HepG2 (cell line): Measurements from ENCODE around the gene SEMA4C. TPM values are rescaled to one million over a fixed set of nuclear protein-coding genes. Genes with fewer than 3 reads are reported as not detected.

Experiments used
- ATAC-seq: fragments of 200-7000 bp; cut with Tn5 transposase; 3 replicates; pipeline ENCODE4 v1.9.1; 2020; ENCODE audit warnings: mild to moderate bottlenecking, moderate library complexity
- BruUV-seq: library from RNA; stranded (reverse); fragments of 400-500 nt; replicated peaks from 2 replicates; lab custom pipeline; 2021; lab: Mats Ljungman, UMichigan
- CTCF ChIA-PET: fragments of 300-600 bp; formaldehyde crosslinking; extraction: SDS; loops from one replicate; lab custom pipeline; 2021; ENCODE audit warnings: low total read pairs, inconsistent platforms, low intra/inter-chr PET ratio; lab: Yijun Ruan, JAX
- POLR2A ChIA-PET: fragments of 350-600 bp; sonication (Branson Sonifier 250); formaldehyde crosslinking; loops from one replicate; lab custom pipeline; 2020; ENCODE audit warnings: antibody characterized with exemption, inconsistent platforms; lab: Yijun Ruan, JAX
- DNase-seq: peaks from one replicate; pipeline ENCODE4 v3.0.0-alpha.2; 2015; ENCODE audit warnings: low spot score
- FAIRE-seq: peaks from 3 replicates; lab custom pipeline; 2011; peaks lifted over from hg19 to GRCh38; lab: Jason Lieb, UNC
- H2AFZ ChIP-seq: one replicate; pipeline ENCODE4 v1.6.1; 2011; ENCODE audit warnings: low read length, inconsistent platforms
- H3K27ac ChIP-seq: fragments of 300-600 bp; 3 replicates; pipeline ENCODE4 v1.8.0; 2011; ENCODE audit warnings: mixed run types, mild to moderate bottlenecking, mixed read lengths, low read length, inconsistent platforms; ENCODE audit not compliant: insufficient read depth; ENCODE audit errors: extremely low read length
- H3K27me3 ChIP-seq, 2 experiments: fragments of 200-600 bp in 1 of 2; 2 replicates in 1 of 2; 3 replicates in 1 of 2; pipeline versions ENCODE4 v1.6.0 to v1.8.0; 2011; ENCODE audit warnings: low read length in 2 of 2, mild to moderate bottlenecking in 2 of 2, moderate library complexity in 2 of 2, inconsistent platforms in 1 of 2; ENCODE audit not compliant: insufficient read depth in 2 of 2, control insufficient read depth in 1 of 2
- H3K36me3 ChIP-seq, 2 experiments: fragments of 200-600 bp in 1 of 2; replicated peaks in 1 of 2; 2 replicates in 1 of 2; 3 replicates in 1 of 2; pipeline versions ENCODE4 v1.5.1 to v1.8.0; 2011; ENCODE audit warnings: low read length in 2 of 2, inconsistent platforms in 1 of 2; ENCODE audit not compliant: insufficient read depth in 2 of 2, control insufficient read depth in 1 of 2
- H3K4me1 ChIP-seq: 2 replicates; pipeline ENCODE4 v1.5.1; 2012; ENCODE audit warnings: low read length, inconsistent platforms; ENCODE audit not compliant: insufficient read depth
- H3K4me2 ChIP-seq: 2 replicates; pipeline ENCODE4 v1.6.0; 2011; ENCODE audit warnings: low read depth, low read length, inconsistent platforms
- H3K4me3 ChIP-seq, 3 experiments: fragments of 200-600 bp in 1 of 3; sonication (generic), shearing (Covaris generic) in 1 of 3; replicated peaks in 1 of 3; 2 replicates each; pipeline ENCODE4 v1.5.1; 2011 to 2016; ENCODE audit warnings: low read length in 3 of 3, inconsistent platforms in 2 of 3, low read depth in 2 of 3, mild to moderate bottlenecking in 2 of 3, control low read depth in 1 of 3, mixed read lengths in 1 of 3; ENCODE audit not compliant: insufficient read depth in 1 of 3
- H3K79me2 ChIP-seq: one replicate; pipeline ENCODE4 v1.6.1; 2011; ENCODE audit warnings: low read length, inconsistent platforms; ENCODE audit not compliant: insufficient read depth
- H3K9ac ChIP-seq: 2 replicates; pipeline ENCODE4 v1.6.0; 2011; ENCODE audit warnings: mild to moderate bottlenecking, low read depth, low read length, inconsistent platforms; ENCODE audit not compliant: insufficient read depth
- H3K9me3 ChIP-seq: 2 replicates; pipeline ENCODE4 v1.5.1; 2012; ENCODE audit warnings: mild to moderate bottlenecking, low read length
- H4K20me1 ChIP-seq: 2 replicates; pipeline ENCODE4 v1.6.0; 2011; ENCODE audit warnings: inconsistent platforms, mild to moderate bottlenecking, low read length, moderate library complexity; ENCODE audit not compliant: insufficient read depth
- AKAP8 ChIP-seq: sonication (generic); formaldehyde crosslinking; IDR thresholded peaks from 2 replicates; pipeline ENCODE4 v1.5.1; 2020; ENCODE audit warnings: mild to moderate bottlenecking, missing genetic modification reagents
- CREBL2 ChIP-seq: sonication (generic); formaldehyde crosslinking; IDR thresholded peaks from 2 replicates; pipeline ENCODE4 v1.8.1; 2023; ENCODE audit warnings: missing genetic modification reagents, mild to moderate bottlenecking, borderline replicate concordance
- DMAP1 ChIP-seq: IDR thresholded peaks from 2 replicates; pipeline ENCODE4 v1.6.1; 2016
- GABPA ChIP-seq, 2 experiments: IDR thresholded peaks; 2 replicates each; pipeline ENCODE4 v1.6.1; 2011 to 2016; ENCODE audit warnings: low read depth in 2 of 2, low read length in 1 of 2, missing biosample characterization in 1 of 2, missing genetic modification characterization in 1 of 2
- NRL ChIP-seq: sonication (generic); formaldehyde crosslinking; IDR thresholded peaks from 2 replicates; pipeline ENCODE4 v1.5.0; 2020; ENCODE audit warnings: missing genetic modification reagents, mild to moderate bottlenecking, moderate library complexity, borderline replicate concordance
- PTBP1 ChIP-seq: fragments of 200-400 bp; formaldehyde crosslinking; IDR thresholded peaks from 2 replicates; pipeline ENCODE4 v1.6.1; 2018; ENCODE audit warnings: low read length, low read depth; ENCODE audit not compliant: poor library complexity, severe bottlenecking
- RBFOX2 ChIP-seq: fragments of 200-400 bp; formaldehyde crosslinking; IDR thresholded peaks from 2 replicates; pipeline ENCODE4 v1.6.1; 2017; ENCODE audit warnings: low read depth, mild to moderate bottlenecking, low read length
- SMC3 ChIP-seq: IDR thresholded peaks from 2 replicates; pipeline ENCODE4 v1.6.1; 2011; ENCODE audit warnings: low read length, improper control_type of control experiment
- SNAPC5 ChIP-seq: sonication (generic); formaldehyde crosslinking; IDR thresholded peaks from 2 replicates; pipeline ENCODE4 v1.8.1; 2023; ENCODE audit warnings: mild to moderate bottlenecking, missing genetic modification reagents, borderline replicate concordance
- ZBTB43 ChIP-seq: sonication (generic); formaldehyde crosslinking; conservative IDR thresholded peaks from 2 replicates; pipeline ENCODE4 v1.4.0; 2020; ENCODE audit warnings: missing genetic modification reagents
- WGBS: methylation state at CpG from one replicate; pipeline ENCODE4 v1.1.6; 2017; ENCODE audit warnings: low lambda C conversion rate; 5-methylcytosine and 5-hydroxymethylcytosine counted together
- in situ Hi-C: cut with HindIII; loops from 2 replicates; pipeline ENCODE4 v1.10.0; 2017; ENCODE audit warnings: low pct_unique_long_range_greater_than_20kb; ENCODE audit not compliant: extremely low pct_ligation_motif_present
- intact Hi-C: fragments of 100-400 bp; cut with micrococcal nuclease; formaldehyde crosslinking; loops from one replicate; pipeline ENCODE4 v1.10.0; 2022; ENCODE audit not compliant: unreplicated experiment
- polyA plus RNA-seq, 8 experiments: library from polyadenylated mRNA; depleted of rRNA in 3 of 8; stranded (reverse) in 7 of 8; unstranded in 1 of 8; fragments of >200 nt; fragmentation: Illumina TruSeq in 4 of 8; extraction: Trizol in 4 of 8; gene quantifications; 2 replicates each; pipeline versions ENCODE4 v1.2.1 to v1.2.3, GENCODE V29; 2011 to 2016; ENCODE audit warnings: low read depth in 4 of 8, missing spikeins in 1 of 8, mixed read lengths in 1 of 8; ENCODE audit not compliant: insufficient read depth in 1 of 8
- total RNA-seq, 5 experiments: library from RNA; depleted of rRNA; stranded (reverse); fragments of >200 nt; fragmentation: Illumina TruSeq; extraction: Trizol; gene quantifications; 2 replicates each; pipeline ENCODE4 v1.2.3, GENCODE V29; 2016; ENCODE audit warnings: low read depth in 1 of 5

The SEMA4C gene
- total and polyA plus RNA-seq, 2 of the 13 experiments (the other 11 are each of a cell fraction or from before 2014, with no cell fraction given): 25.9 to 46.6 TPM

- TF ChIP-seq CREBL2 (CRISPR knock-in tag): 0 out of 2 replicates have a peak, but pooled peaks have one; percentile 53
Measured at GRCh38 chr2:96866986-96867755, 2.7 kb downstream of the SEMA4C start (continued).

GRCh38 chr2:96866586-96866985, 3.3 kb downstream of the SEMA4C start:
- no peak for TF ChIP-seq PTBP1
- TF ChIP-seq SNAPC5 (CRISPR knock-in tag): no peak
- TF ChIP-seq RBFOX2: peak; percentile 41; the same call in 1 of the 2 replicates
- no peak for TF ChIP-seq DMAP1
- no peak for TF ChIP-seq SMC3
- 0 out of 2 replicates have a peak, but pooled peaks have one; percentile 49 for TF ChIP-seq NRL (CRISPR knock-in tag)
- TF ChIP-seq AKAP8: 0 out of 2 replicates have a peak, but pooled peaks have one; percentile 14
- no peak for TF ChIP-seq GABPA (IDR thresholded peaks at IDR 0.05; ENCODE audit: low read depth, low read length)
- TF ChIP-seq GABPA (CRISPR knock-in tag; IDR thresholded peaks at IDR 0.05; ENCODE audit: low read depth): no peak
- TF ChIP-seq ZBTB43 (CRISPR knock-in tag): no peak
- Histone ChIP-seq H4K20me1 (no peaks in the 10 kb centered on the region), H3K4me2 (0 out of 2 replicates have a peak overlapping the region, but pooled peaks have one; percentile 92), H3K9me3 (no peaks in the 10 kb centered on the region), H3K27ac (no peak overlapping the region), H3K36me3 (peaks cover 34 to 49% of the 10 kb centered on the region in 2 experiments), H3K79me2 (peaks cover 23% of the 10 kb centered on the region), H3K9ac (peak overlapping the region; percentile 98; the same call in 1 of the 2 replicates), H3K4me3 (peak overlapping the region in 1 of 3 experiments; percentile 93; a peak in 1 of 6 replicates), H3K27me3 (peaks cover 0 to 10% of the 10 kb centered on the region in 2 experiments; a peak in 3 of 5 replicates), H2AFZ (no peak overlapping the region), H3K4me1 (peaks cover 46% of the 10 kb centered on the region)
- intact Hi-C loops: no loop called here
- WGBS: 94% methylated on average over 8 of the region's 8 CpGs
- no TSS peak for BruUV-seq
- DNase-seq (no peak), ATAC-seq (no peak), FAIRE-seq (no peak)
- in situ Hi-C loops: no loop called here
- CTCF ChIA-PET: no interaction called here
- POLR2A ChIA-PET: interaction anchor here (5.9 kb wide), 1 partner anchor 9 kb away, joined by 152 read pairs; the partner anchor contains the start of gene ANKRD39
